ENCODE measurements around the gene OR2T10.

- TF ChIP-seq POLR2A (IDR thresholded peaks at IDR 0.05), result no peak
- no peak for TF ChIP-seq CTCF (IDR thresholded peaks at IDR 0.05)
Observed at GRCh38 chr1:248611883-248612414, 14.4 kb upstream of the OR2T10 start.
